ENCODE measurements around the gene KRTAP21-2. TPM values are rescaled to one million over a fixed set of nuclear protein-coding genes. Genes with fewer than 3 reads are reported as not detected.

The KRTAP21-2 gene
- not detected for total RNA-seq

DNA sequence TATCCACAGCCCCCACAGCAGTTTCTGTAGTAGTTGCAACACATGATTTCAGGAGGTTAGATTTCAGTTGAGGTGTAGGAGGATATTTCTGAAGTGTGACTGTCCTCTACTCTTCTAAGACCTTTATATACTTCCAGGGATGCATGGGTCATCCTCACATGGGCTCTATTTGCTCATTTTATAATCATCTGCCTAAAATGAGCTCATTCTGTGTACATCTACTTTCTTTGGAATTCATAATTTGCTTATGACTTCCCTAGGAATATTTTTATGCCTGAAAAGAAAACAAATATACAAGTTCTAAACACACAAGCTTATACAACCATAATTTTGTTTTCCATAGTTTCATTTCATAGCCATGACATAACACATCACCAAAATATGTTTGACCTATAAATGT lies at the start of gene KRTAP21-2:
Gene KRTAP21-2 (minus strand): TSS at position 101 of the 400 bp plus-strand sequence. CDS start 57 bp downstream, at position 44.
- H3K36me3 ChIP-seq: no peaks in the 10 kb centered on the region
- DNase-seq: no peak
- H3K4me3 ChIP-seq: no peak within 1 kb of the TSS
- no peaks in the 10 kb centered on the region for H3K4me1 ChIP-seq
- intact Hi-C loops (cut with DNase I; ENCODE audit: low total_unique reads): no loop called here
- H3K9me3 ChIP-seq: no peaks in the 10 kb centered on the region
- H3K27me3 ChIP-seq: no peaks in the 10 kb centered on the region
- no peak within 1 kb of the TSS for H3K27ac ChIP-seq
- no peak for TF ChIP-seq POLR2A (IDR thresholded peaks at IDR 0.05)
- TF ChIP-seq, protein P1, sequence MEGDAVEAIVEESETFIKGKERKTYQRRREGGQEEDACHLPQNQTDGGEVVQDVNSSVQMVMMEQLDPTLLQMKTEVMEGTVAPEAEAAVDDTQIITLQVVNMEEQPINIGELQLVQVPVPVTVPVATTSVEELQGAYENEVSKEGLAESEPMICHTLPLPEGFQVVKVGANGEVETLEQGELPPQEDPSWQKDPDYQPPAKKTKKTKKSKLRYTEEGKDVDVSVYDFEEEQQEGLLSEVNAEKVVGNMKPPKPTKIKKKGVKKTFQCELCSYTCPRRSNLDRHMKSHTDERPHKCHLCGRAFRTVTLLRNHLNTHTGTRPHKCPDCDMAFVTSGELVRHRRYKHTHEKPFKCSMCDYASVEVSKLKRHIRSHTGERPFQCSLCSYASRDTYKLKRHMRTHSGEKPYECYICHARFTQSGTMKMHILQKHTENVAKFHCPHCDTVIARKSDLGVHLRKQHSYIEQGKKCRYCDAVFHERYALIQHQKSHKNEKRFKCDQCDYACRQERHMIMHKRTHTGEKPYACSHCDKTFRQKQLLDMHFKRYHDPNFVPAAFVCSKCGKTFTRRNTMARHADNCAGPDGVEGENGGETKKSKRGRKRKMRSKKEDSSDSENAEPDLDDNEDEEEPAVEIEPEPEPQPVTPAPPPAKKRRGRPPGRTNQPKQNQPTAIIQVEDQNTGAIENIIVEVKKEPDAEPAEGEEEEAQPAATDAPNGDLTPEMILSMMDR (IDR thresholded peaks at IDR 0.05): no peak

DNA sequence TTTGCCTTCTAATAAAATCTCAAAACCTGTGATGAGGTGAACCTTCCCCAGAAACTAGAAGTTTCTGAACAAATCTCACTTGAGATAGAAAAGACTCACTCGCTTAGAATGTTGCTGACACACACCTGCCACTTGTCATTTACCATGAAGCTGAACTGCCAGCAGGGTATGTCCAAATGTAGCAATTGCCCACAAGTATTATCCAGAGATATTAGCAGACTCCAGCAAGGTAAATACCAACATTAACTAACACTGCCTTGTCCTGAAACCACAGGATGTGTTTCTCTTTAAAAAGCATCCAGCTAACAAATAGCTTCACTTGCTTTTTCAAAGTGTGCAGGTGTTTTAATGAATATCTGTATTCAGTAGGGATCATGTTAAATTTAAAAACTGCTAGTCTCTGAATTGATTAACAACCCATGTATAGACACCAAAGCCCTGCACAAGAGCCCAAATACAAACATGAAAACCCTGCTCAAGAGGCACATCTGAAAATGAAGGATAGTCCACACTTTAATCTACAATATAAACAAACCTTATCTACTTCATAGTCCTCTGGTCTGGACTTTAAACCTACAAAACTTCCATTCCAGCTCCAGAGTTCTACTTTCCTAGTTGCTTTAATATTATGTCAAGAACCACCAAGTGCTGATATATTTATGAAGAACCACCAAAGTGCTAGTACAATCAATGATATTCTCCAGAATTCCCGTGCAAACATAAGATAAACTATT lies 46.7 kb upstream of the KRTAP21-2 start:
- no peak overlapping the region for H3K27ac ChIP-seq
- H3K27me3 ChIP-seq: no peaks in the 10 kb centered on the region
- H3K4me3 ChIP-seq: no peak overlapping the region
- intact Hi-C loops (cut with DNase I; ENCODE audit: low total_unique reads): no loop called here
- TF ChIP-seq, protein P1 (IDR thresholded peaks at IDR 0.05): no peak
- no peak for TF ChIP-seq POLR2A (IDR thresholded peaks at IDR 0.05)
- H3K36me3 ChIP-seq: no peaks in the 10 kb centered on the region
- H3K9me3 ChIP-seq: no peaks in the 10 kb centered on the region
- no peaks in the 10 kb centered on the region for H3K4me1 ChIP-seq
- no peak for DNase-seq

DNA sequence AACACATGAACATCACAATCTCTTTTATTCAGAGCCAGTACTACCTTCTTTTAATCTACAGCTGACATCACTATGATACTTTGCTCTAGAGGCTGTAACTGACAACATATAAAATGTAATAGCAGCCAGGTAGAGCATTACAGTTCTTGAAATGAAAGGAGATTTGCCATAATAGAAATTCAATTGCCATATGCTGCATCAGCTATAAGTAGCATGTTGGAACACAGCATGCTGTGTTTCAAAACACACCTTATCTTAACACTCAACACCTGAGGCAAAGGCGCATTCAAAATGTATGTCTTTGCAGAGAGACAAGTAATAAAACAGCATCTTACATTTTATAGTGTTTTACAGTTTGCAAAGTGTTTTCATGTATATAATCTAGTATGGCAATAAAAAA lies 32.2 kb upstream of the KRTAP21-2 start:
- intact Hi-C loops (cut with DNase I; ENCODE audit: low total_unique reads): no loop called here
- Histone ChIP-seq H3K4me3 (no peak overlapping the region), H3K4me1 (no peaks in the 10 kb centered on the region), H3K9me3 (no peaks in the 10 kb centered on the region), H3K27ac (no peak overlapping the region), H3K27me3 (no peaks in the 10 kb centered on the region), H3K36me3 (no peaks in the 10 kb centered on the region)
- no peak for TF ChIP-seq POLR2A (IDR thresholded peaks at IDR 0.05)
- TF ChIP-seq, protein P1 (IDR thresholded peaks at IDR 0.05): no peak
- DNase-seq: no peak

DNA sequence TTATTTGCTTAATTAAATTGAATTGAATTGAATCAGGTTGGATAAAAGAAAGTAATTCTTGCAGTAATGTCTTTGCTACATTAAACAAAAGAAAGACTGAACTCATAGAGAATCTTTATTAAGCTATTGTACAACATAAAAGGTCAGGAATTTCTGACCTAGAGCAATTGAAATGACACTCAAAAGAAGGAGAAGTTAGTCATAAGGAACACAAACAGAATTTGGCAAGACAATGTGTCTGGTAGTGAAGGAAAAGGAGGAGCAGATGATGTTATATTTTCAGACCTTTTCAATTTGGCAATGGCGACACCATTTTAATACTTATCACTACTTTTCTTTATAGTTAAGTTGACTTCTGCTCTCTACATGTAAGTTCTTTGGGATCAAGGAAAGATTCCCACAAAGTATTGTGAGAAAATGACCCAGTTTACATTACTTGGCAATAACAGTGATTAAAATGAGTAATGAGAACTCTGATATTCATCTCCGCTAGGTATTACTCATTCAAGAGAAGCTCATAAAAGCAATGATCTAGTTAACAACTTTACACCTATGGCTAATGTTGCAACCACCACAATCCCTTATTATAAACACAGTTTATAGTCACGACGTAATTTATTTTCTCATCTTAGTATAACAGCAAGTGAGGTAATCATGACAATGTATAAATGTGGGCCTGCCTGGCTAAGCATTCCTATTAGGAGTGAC lies 22.8 kb upstream of the KRTAP21-2 start:
- no peaks in the 10 kb centered on the region for H3K36me3 ChIP-seq
- intact Hi-C loops (cut with DNase I; ENCODE audit: low total_unique reads): no loop called here
- TF ChIP-seq POLR2A (IDR thresholded peaks at IDR 0.05): no peak
- TF ChIP-seq, protein P1 (IDR thresholded peaks at IDR 0.05): no peak
- no peaks in the 10 kb centered on the region for H3K4me1 ChIP-seq
- no peak overlapping the region for H3K4me3 ChIP-seq
- H3K27ac ChIP-seq: no peak overlapping the region
- no peaks in the 10 kb centered on the region for H3K9me3 ChIP-seq
- no peaks in the 10 kb centered on the region for H3K27me3 ChIP-seq
- DNase-seq: no peak

DNA sequence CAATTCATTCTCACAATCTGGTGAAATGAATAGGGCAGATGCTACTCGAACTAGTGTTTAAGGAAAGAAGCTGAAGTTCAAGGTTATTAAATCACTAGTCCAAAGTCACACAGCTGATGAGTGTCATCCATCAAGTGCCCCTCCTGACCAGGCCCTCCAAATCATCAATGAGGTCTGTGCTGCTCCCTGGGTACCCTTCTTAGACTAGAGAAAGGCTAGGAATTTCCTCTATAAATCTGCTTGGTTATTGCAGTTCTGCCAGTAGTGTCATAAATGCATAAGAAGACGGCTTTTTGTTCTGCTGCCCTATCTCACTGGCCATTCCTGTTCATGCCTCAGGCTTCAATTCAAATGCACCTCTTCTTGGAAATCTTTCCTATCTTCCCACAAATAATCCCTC lies 13.7 kb upstream of the KRTAP21-2 start:
- H3K9me3 ChIP-seq: no peaks in the 10 kb centered on the region
- H3K27me3 ChIP-seq: no peaks in the 10 kb centered on the region
- H3K4me1 ChIP-seq: no peaks in the 10 kb centered on the region
- TF ChIP-seq, protein P1 (IDR thresholded peaks at IDR 0.05): no peak
- TF ChIP-seq POLR2A (IDR thresholded peaks at IDR 0.05): no peak
- H3K27ac ChIP-seq: no peak overlapping the region
- no peak for DNase-seq
- H3K4me3 ChIP-seq: no peak overlapping the region
- intact Hi-C loops (cut with DNase I; ENCODE audit: low total_unique reads): no loop called here
- no peaks in the 10 kb centered on the region for H3K36me3 ChIP-seq

All from uterus (tissue), 4 donors.